Measurements from ENCODE around the gene APP. TPM values are rescaled to one million over a fixed set of nuclear protein-coding genes. Genes with fewer than 3 reads are reported as not detected.

Gene APP
- total RNA-seq, 1 experiment from 2014 or later = 531 TPM

DNA sequence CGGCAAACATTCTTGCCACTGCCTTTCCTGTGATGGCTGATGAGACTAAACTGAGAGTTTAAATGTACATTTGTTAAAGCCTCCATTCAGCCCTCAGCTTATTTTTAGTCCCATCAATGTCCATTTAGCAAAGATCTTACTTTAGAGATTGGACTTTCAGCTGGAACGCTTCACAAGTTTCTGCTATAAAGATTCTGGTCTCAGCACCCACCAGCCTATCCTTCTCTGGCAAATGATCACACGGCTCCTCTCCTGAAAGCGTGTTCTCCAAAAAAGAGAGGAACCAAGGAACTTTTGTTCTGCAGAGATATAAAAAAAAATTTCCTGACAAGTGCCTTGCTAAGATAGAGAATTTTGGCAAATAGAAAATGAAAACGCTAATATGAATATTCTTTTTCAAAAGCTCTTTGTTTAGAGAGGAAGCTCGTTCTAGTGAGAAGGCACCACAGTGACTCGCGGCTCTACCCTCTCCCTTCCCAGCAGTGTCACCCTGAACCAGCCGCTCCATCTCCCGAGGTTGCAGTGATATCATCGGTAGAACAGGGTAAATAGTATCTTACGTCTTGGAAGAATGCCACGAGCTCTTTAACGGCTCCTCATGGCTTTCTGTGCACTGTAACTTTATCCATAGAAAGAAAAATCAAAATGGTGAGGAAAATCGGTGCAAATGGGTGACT is 200.2 kb downstream of the APP start:
- Histone ChIP-seq H3K27me3 (replicated peaks; ENCODE audit: insufficient read depth, low read depth, low read length, poor library complexity) (no peaks in the 10 kb centered on the region), H3K36me3 (ENCODE audit: insufficient read depth, low read length, poor library complexity, severe bottlenecking) (peaks cover 41% of the 10 kb centered on the region), H3K4me1 (ENCODE audit: insufficient read depth, low read length, poor library complexity, severe bottlenecking) (peaks cover 36% of the 10 kb centered on the region), H3K9me3 (ENCODE audit: low read depth, low read length, poor library complexity, severe bottlenecking) (peaks cover 14% of the 10 kb centered on the region), H3K27ac (ENCODE audit: low read depth, low read length, poor library complexity, severe bottlenecking) (peak overlapping the region; percentile 17), H3K4me3 (ENCODE audit: low read depth, low read length, poor library complexity, severe bottlenecking) (no peak overlapping the region)
- BruUV-seq (replicated peaks) = no TSS peak
- intact Hi-C loops (cut with micrococcal nuclease; ENCODE audit: unreplicated experiment) = no loop called here
- ChIA-PET CTCF (no interaction called here), POLR2A (ENCODE audit: low non-redundant PET) (no interaction called here)
- no peak for TF ChIP-seq EZH2 (IDR thresholded peaks at IDR 0.05; ENCODE audit: borderline replicate concordance, low read depth, low read length, poor library complexity, severe bottlenecking)
- TF ChIP-seq CTCF (conservative IDR thresholded peaks at IDR 0.05; ENCODE audit: low read depth, low read length) = no peak
- peak; percentile 68 for DNase-seq (ENCODE audit: low spot score)

GRCh38 chr21:25967901-25968438 is 202.6 kb downstream of the APP start:
- no TSS peak for BruUV-seq (replicated peaks)
- POLR2A ChIA-PET (ENCODE audit: low non-redundant PET) = no interaction called here
- no peaks in the 10 kb centered on the region for H3K27me3 ChIP-seq (replicated peaks; ENCODE audit: insufficient read depth, low read depth, low read length, poor library complexity)
- H3K4me1 ChIP-seq (ENCODE audit: insufficient read depth, low read length, poor library complexity, severe bottlenecking) = peaks cover 46% of the 10 kb centered on the region
- CTCF ChIA-PET = interaction anchor here (0.6 kb wide), 1 partner anchor 53 kb away, joined by 5 read pairs; no protein-coding TSS in a partner anchor
- H3K4me3 ChIP-seq (ENCODE audit: low read depth, low read length, poor library complexity, severe bottlenecking) = no peak overlapping the region
- DNase-seq (ENCODE audit: low spot score) = no peak
- H3K36me3 ChIP-seq (ENCODE audit: insufficient read depth, low read length, poor library complexity, severe bottlenecking) = peaks cover 22% of the 10 kb centered on the region
- H3K27ac ChIP-seq (ENCODE audit: low read depth, low read length, poor library complexity, severe bottlenecking) = peak overlapping the region; percentile 49
- intact Hi-C loops (cut with micrococcal nuclease; ENCODE audit: unreplicated experiment) = no loop called here
- peaks cover 14% of the 10 kb centered on the region for H3K9me3 ChIP-seq (ENCODE audit: low read depth, low read length, poor library complexity, severe bottlenecking)
- TF ChIP-seq EZH2 (IDR thresholded peaks at IDR 0.05; ENCODE audit: borderline replicate concordance, low read depth, low read length, poor library complexity, severe bottlenecking) = no peak
- no peak for TF ChIP-seq CTCF (conservative IDR thresholded peaks at IDR 0.05; ENCODE audit: low read depth, low read length)

GRCh38 chr21:25967181-25967900 is 203.2 kb downstream of the APP start:
- Histone ChIP-seq H3K36me3 (ENCODE audit: insufficient read depth, low read length, poor library complexity, severe bottlenecking) (peaks cover 16% of the 10 kb centered on the region), H3K27me3 (replicated peaks; ENCODE audit: insufficient read depth, low read depth, low read length, poor library complexity) (no peaks in the 10 kb centered on the region), H3K9me3 (ENCODE audit: low read depth, low read length, poor library complexity, severe bottlenecking) (peaks cover 9% of the 10 kb centered on the region), H3K27ac (ENCODE audit: low read depth, low read length, poor library complexity, severe bottlenecking) (peak overlapping the region; percentile 49), H3K4me3 (ENCODE audit: low read depth, low read length, poor library complexity, severe bottlenecking) (no peak overlapping the region), H3K4me1 (ENCODE audit: insufficient read depth, low read length, poor library complexity, severe bottlenecking) (peaks cover 52% of the 10 kb centered on the region)
- TF ChIP-seq EZH2 (IDR thresholded peaks at IDR 0.05; ENCODE audit: borderline replicate concordance, low read depth, low read length, poor library complexity, severe bottlenecking) (no peak), CTCF (conservative IDR thresholded peaks at IDR 0.05; ENCODE audit: low read depth, low read length) (no peak)
- ChIA-PET CTCF (no interaction called here), POLR2A (ENCODE audit: low non-redundant PET) (no interaction called here)
- DNase-seq (ENCODE audit: low spot score) = peak; percentile 35
- intact Hi-C loops (cut with micrococcal nuclease; ENCODE audit: unreplicated experiment) = no loop called here
- BruUV-seq (replicated peaks) = no TSS peak

Data from A673 (cell line).